Suprapubic skin (tissue), 4 donors: Measurements from ENCODE around the gene ZNF791.
"Not testable (repeated sequence)": the region's sequence is repeated elsewhere in the genome, so short reads cannot be mapped to it uniquely, and the experiment has no call there.

Experiments used
- CTCF ChIP-seq, 2 donors: fragments of 200-600 bp in 1 of 2; fragments of 450-650 bp in 1 of 2; sonication (generic) in 1 of 2; IDR thresholded peaks; one replicate each; pipeline ENCODE4 v1.5.1; 2016 to 2019; ENCODE audit warnings: antibody characterized with exemption in 2 of 2, mild to moderate bottlenecking in 1 of 2, moderate library complexity in 1 of 2
- EP300 ChIP-seq: sonication (generic); formaldehyde crosslinking; IDR thresholded peaks from one replicate; pipeline ENCODE4 v1.6.1; 2017; ENCODE audit warnings: antibody characterized with exemption
- POLR2A ChIP-seq, 2 donors: fragments of 450-650 bp; IDR thresholded peaks; one replicate each; pipeline ENCODE4 v1.6.1; 2017; ENCODE audit warnings: antibody characterized with exemption in 2 of 2, mild to moderate bottlenecking in 2 of 2, moderate library complexity in 2 of 2
- POLR2AphosphoS5 ChIP-seq, 3 donors: sonication (generic); formaldehyde crosslinking; IDR thresholded peaks; one replicate each; pipeline ENCODE4 v1.6.1; 2017; ENCODE audit warnings: antibody characterized with exemption in 3 of 3

GRCh38 chr19:12678039-12678438 is 67.3 kb downstream of the ZNF791 start:
- not testable (repeated sequence) for TF ChIP-seq CTCF (IDR thresholded peaks at IDR 0.05); POLR2A (IDR thresholded peaks at IDR 0.05); POLR2AphosphoS5 (IDR thresholded peaks at IDR 0.05); EP300
